Neutrophil (primary cell): ENCODE results near the gene GDPD5.

Source experiments
- H3K27ac ChIP-seq: fragments of 200-600 bp; sonication (generic); 2 replicates; pipeline ENCODE4 v1.5.1; 2016; ENCODE audit warnings: mild to moderate bottlenecking, moderate library complexity
- H3K27me3 ChIP-seq: fragments of 200-600 bp; sonication (generic); 2 replicates; pipeline ENCODE4 v1.6.0; 2016; ENCODE audit warnings: mild to moderate bottlenecking
- H3K36me3 ChIP-seq: fragments of 200-600 bp; sonication (generic); 2 replicates; pipeline ENCODE4 v1.5.1; 2017
- H3K4me1 ChIP-seq, 2 experiments: fragments of 200-600 bp in 1 of 2; sonication (generic) in 1 of 2; 1 replicate in 1 of 2; 2 replicates in 1 of 2; pipeline versions ENCODE4 v1.5.1 to v1.6.1; 2013 to 2016; ENCODE audit warnings: low read depth in 1 of 2, low read length in 1 of 2, mild to moderate bottlenecking in 1 of 2, moderate library complexity in 1 of 2; ENCODE audit not compliant: control insufficient read depth in 1 of 2, insufficient read depth in 1 of 2
- H3K4me3 ChIP-seq, 2 experiments: fragments of 200-600 bp in 1 of 2; sonication (generic) in 1 of 2; 1 replicate in 1 of 2; 2 replicates in 1 of 2; pipeline ENCODE4 v1.5.1; 2013 to 2016; ENCODE audit warnings: low read depth in 1 of 2, low read length in 1 of 2, mild to moderate bottlenecking in 1 of 2, moderate library complexity in 1 of 2
- H3K9me3 ChIP-seq: fragments of 200-600 bp; sonication (generic); 2 replicates; pipeline ENCODE4 v1.5.1; 2016
- CTCF ChIP-seq: fragments of 200-600 bp; sonication (generic); IDR thresholded peaks from 2 replicates; pipeline ENCODE4 v1.5.1; 2016; ENCODE audit warnings: antibody characterized with exemption

GDPD5 gene

GRCh38 chr11:75499423-75500190 lies 26.1 kb downstream of the GDPD5 start:
- Histone ChIP-seq H3K36me3 (no peaks in the 10 kb centered on the region), H3K9me3 (no peaks in the 10 kb centered on the region), H3K4me1 (no peaks in the 10 kb centered on the region), H3K4me3 (no peak overlapping the region), H3K27me3 (no peaks in the 10 kb centered on the region), H3K27ac (no peak overlapping the region)
- no peak for TF ChIP-seq CTCF

GRCh38 chr11:75498556-75499255 lies 27.0 kb downstream of the GDPD5 start:
- no peaks in the 10 kb centered on the region for H3K27me3 ChIP-seq
- H3K36me3 ChIP-seq: no peaks in the 10 kb centered on the region
- no peak overlapping the region for H3K27ac ChIP-seq
- TF ChIP-seq CTCF: no peak
- no peak overlapping the region for H3K4me3 ChIP-seq
- no peaks in the 10 kb centered on the region for H3K4me1 ChIP-seq
- no peaks in the 10 kb centered on the region for H3K9me3 ChIP-seq

GRCh38 chr11:75497788-75498409 lies 27.8 kb downstream of the GDPD5 start:
- Histone ChIP-seq H3K36me3 (no peaks in the 10 kb centered on the region), H3K27ac (no peak overlapping the region), H3K9me3 (no peaks in the 10 kb centered on the region), H3K4me3 (no peak overlapping the region), H3K27me3 (no peaks in the 10 kb centered on the region), H3K4me1 (no peaks in the 10 kb centered on the region)
- no peak for TF ChIP-seq CTCF

GRCh38 chr11:75496305-75496752 lies 29.4 kb downstream of the GDPD5 start:
- Histone ChIP-seq H3K27me3 (no peaks in the 10 kb centered on the region), H3K4me3 (no peak overlapping the region), H3K4me1 (peaks cover 4 to 7% of the 10 kb centered on the region in 2 experiments), H3K27ac (no peak overlapping the region), H3K9me3 (no peaks in the 10 kb centered on the region), H3K36me3 (no peaks in the 10 kb centered on the region)
- no peak for TF ChIP-seq CTCF

GRCh38 chr11:75495749-75496304 lies 29.9 kb downstream of the GDPD5 start:
- H3K27me3 ChIP-seq: no peaks in the 10 kb centered on the region
- H3K4me1 ChIP-seq: peaks cover 4 to 7% of the 10 kb centered on the region in 2 experiments
- no peak overlapping the region for H3K27ac ChIP-seq
- no peaks in the 10 kb centered on the region for H3K36me3 ChIP-seq
- no peak overlapping the region for H3K4me3 ChIP-seq
- H3K9me3 ChIP-seq: no peaks in the 10 kb centered on the region
- no peak for TF ChIP-seq CTCF
